ENCODE measurements around the gene PITX1.

PITX1 gene

GRCh38 chr5:135031813-135032694 is 2.0 kb downstream of the PITX1 start:
- TF ChIP-seq GLIS3 (CRISPR knock-in tag; IDR thresholded peaks at IDR 0.05): no peak
- no peak for TF ChIP-seq PATZ1 (CRISPR knock-in tag; IDR thresholded peaks at IDR 0.05; ENCODE audit: borderline replicate concordance)
- TF ChIP-seq ZC3H10 (CRISPR knock-in tag; IDR thresholded peaks at IDR 0.05): no peak
- TF ChIP-seq TOX (CRISPR knock-in tag; IDR thresholded peaks at IDR 0.05; ENCODE audit: borderline replicate concordance): no peak
- TF ChIP-seq TCF4 (CRISPR knock-in tag; IDR thresholded peaks at IDR 0.05; ENCODE audit: borderline replicate concordance): no peak
- TF ChIP-seq ISL1 (CRISPR knock-in tag; IDR thresholded peaks at IDR 0.05): no peak
- no peak for ATAC-seq

GRCh38 chr5:135030956-135031812 is 2.8 kb downstream of the PITX1 start:
- ATAC-seq: peak; percentile 8
- TF ChIP-seq RARB (CRISPR knock-in tag; IDR thresholded peaks at IDR 0.05) (no peak), TCF4 (CRISPR knock-in tag; IDR thresholded peaks at IDR 0.05; ENCODE audit: borderline replicate concordance) (no peak), OSR1 (CRISPR knock-in tag; IDR thresholded peaks at IDR 0.05) (no peak), SNAI2 (CRISPR knock-in tag; IDR thresholded peaks at IDR 0.05) (no peak), ARNTL (CRISPR knock-in tag; IDR thresholded peaks at IDR 0.05; ENCODE audit: borderline replicate concordance, low read depth) (no peak), CSRNP3 (CRISPR knock-in tag; IDR thresholded peaks at IDR 0.05) (no peak)
- TF ChIP-seq, protein P1, sequence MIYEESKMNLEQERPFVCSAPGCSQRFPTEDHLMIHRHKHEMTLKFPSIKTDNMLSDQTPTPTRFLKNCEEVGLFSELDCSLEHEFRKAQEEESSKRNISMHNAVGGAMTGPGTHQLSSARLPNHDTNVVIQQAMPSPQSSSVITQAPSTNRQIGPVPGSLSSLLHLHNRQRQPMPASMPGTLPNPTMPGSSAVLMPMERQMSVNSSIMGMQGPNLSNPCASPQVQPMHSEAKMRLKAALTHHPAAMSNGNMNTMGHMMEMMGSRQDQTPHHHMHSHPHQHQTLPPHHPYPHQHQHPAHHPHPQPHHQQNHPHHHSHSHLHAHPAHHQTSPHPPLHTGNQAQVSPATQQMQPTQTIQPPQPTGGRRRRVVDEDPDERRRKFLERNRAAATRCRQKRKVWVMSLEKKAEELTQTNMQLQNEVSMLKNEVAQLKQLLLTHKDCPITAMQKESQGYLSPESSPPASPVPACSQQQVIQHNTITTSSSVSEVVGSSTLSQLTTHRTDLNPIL (CRISPR knock-in tag; IDR thresholded peaks at IDR 0.05; ENCODE audit: low read depth): no peak

DNA sequence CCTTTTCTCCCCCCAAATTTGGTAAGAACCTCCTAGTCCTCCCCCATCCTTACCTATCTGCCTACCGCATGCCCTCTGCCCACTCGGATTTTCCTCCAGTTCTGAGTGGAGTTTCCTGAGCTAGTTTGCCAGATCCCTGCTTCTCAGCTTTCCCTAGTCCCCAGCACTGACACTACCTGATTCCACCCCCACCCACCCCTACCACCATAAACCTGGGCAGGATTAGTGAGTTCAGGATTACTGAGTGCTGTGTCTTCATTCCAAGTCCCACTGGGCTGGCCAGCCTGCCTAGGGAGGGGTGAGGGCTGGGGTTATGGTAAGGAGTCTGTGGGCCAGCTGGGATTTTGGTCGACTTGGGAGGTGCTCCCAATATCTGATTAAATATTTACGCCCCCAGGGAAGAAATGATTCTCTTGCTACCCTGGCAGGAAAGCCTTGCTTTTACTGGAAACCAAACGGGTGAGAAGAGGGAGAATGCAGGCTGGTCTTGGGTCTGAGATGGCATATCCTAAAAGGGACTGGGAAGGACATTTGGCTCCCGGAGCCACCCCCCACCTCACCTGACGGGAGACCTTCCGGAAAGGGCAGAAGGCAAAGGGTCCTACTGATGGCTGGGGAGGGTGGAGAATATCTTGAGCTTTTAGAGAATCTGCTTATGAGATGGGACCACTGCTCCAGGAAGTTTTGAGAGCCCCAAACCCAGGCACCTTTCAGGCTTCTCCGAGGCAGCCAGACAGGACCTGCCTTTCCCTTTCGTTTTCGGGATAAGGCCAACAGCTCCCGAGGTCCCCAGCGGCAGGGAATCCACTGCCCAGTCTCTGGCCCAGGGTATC is 3.7 kb downstream of the PITX1 start:
- ATAC-seq: peak; percentile 12
- TF ChIP-seq ZNF565 (CRISPR knock-in tag; conservative IDR thresholded peaks at IDR 0.05; ENCODE audit: low read depth) (no peak), TCF4 (CRISPR knock-in tag; IDR thresholded peaks at IDR 0.05; ENCODE audit: borderline replicate concordance) (no peak), TSHZ2 (CRISPR knock-in tag; IDR thresholded peaks at IDR 0.05) (no peak)
- TF ChIP-seq, protein P1 (CRISPR knock-in tag; IDR thresholded peaks at IDR 0.05; ENCODE audit: low read depth): no peak
